ENCODE results near the gene COL11A2. TPM values are rescaled to one million over a fixed set of nuclear protein-coding genes. Genes with fewer than 3 reads are reported as not detected.

Gene COL11A2
- 1 to 10 TPM in 1 of 4 donors, under 1 TPM in 3; 0.27 to 1.3 (median 0.51) TPM for total RNA-seq
- under 1 TPM; 0.35 to 0.69 (median 0.61) TPM for polyA plus RNA-seq
- long read RNA-seq, donor 1, result 0 reads
- long read RNA-seq, donor 2, result 0 reads

GRCh38 chr6:33192105-33192646 is at the start of gene COL11A2:
TSS of gene COL11A2 (minus strand) at chr6:33192467. CDS start at chr6:33192240, 227 bp downstream.
- peak; percentile 21 to 32 (median 24) for ATAC-seq
- intact Hi-C loops (cut with DNase I), result loop anchor here in 1 of 2 donors (10.0 kb wide), 1 partner anchor 997 kb away; the partner anchor contains the start of genes GPSM3 and PBX2
- peak in 1 of 2 donors; percentile 58 for DNase-seq
- Histone ChIP-seq H3K4me1 (peaks cover 19% of the 10 kb centered on the region), H3K9me3 (no peaks in the 10 kb centered on the region), H3K27me3 (ENCODE audit: insufficient read depth in 3 of 3, low read length in 2 of 3) (no peaks in the 10 kb centered on the region), H3K4me3 (peak within 1 kb of the TSS; percentile 64), H3K36me3 (ENCODE audit: insufficient read depth in 1 of 2, low read depth in 1 of 2) (peaks cover 8 to 34% of the 10 kb centered on the region in 2 donors), H3K27ac (no peak within 1 kb of the TSS)
- TF ChIP-seq CTCF (IDR thresholded peaks at IDR 0.05), result no peak
- WGBS, 3 donors, result 21 to 24% (median 24%) methylated on average over 31 to 35 of the region's 35 CpGs

- intact Hi-C loops (cut with DNase I), result no loop called here
Observed at GRCh38 chr6:33241968-33242367, 49.7 kb upstream of the COL11A2 start.

GRCh38 chr6:33237741-33238140 is 45.5 kb upstream of the COL11A2 start:
- H3K27me3 ChIP-seq (ENCODE audit: insufficient read depth in 3 of 3, low read length in 2 of 3), result peaks cover 0 to 16% (median 4%) of the 10 kb centered on the region in 3 donors
- intact Hi-C loops (cut with DNase I), result loop anchor here in 1 of 2 donors (5.0 kb wide), 1 partner anchor 70 kb away; no protein-coding TSS in a partner anchor

More at GRCh38 chr6:33241968-33242367, 49.7 kb upstream of the COL11A2 start:
- H3K9me3 ChIP-seq, result no peaks in the 10 kb centered on the region
- TF ChIP-seq CTCF (IDR thresholded peaks at IDR 0.05), result no peak
- H3K27ac ChIP-seq, result no peak overlapping the region
- H3K4me3 ChIP-seq, result no peak overlapping the region
- no peaks in the 10 kb centered on the region for H3K4me1 ChIP-seq
- H3K36me3 ChIP-seq (ENCODE audit: insufficient read depth in 1 of 2, low read depth in 1 of 2), result no peaks in the 10 kb centered on the region
- DNase-seq (no peak), ATAC-seq (no peak)
- WGBS, 3 donors, result 54 to 60% (median 60%) methylated on average over 3 of the region's 3 CpGs
- H3K27me3 ChIP-seq (ENCODE audit: insufficient read depth in 3 of 3, low read length in 2 of 3), result no peaks in the 10 kb centered on the region

GRCh38 chr6:33236852-33237251 is 44.6 kb upstream of the COL11A2 start:
- Histone ChIP-seq H3K9me3 (no peaks in the 10 kb centered on the region), H3K27me3 (ENCODE audit: insufficient read depth in 3 of 3, low read length in 2 of 3) (peaks cover 0 to 16% (median 4%) of the 10 kb centered on the region in 3 donors), H3K4me1 (no peaks in the 10 kb centered on the region), H3K36me3 (ENCODE audit: insufficient read depth in 1 of 2, low read depth in 1 of 2) (no peaks in the 10 kb centered on the region), H3K27ac (no peak overlapping the region), H3K4me3 (no peak overlapping the region)
- WGBS, 3 donors, result 82 to 86% (median 83%) methylated on average over 6 of the region's 6 CpGs
- ATAC-seq, result no peak
- intact Hi-C loops (cut with DNase I), result loop anchor here in 1 of 2 donors (5.0 kb wide), 1 partner anchor 70 kb away; no protein-coding TSS in a partner anchor
- TF ChIP-seq CTCF (IDR thresholded peaks at IDR 0.05), result no peak
- no peak for DNase-seq

More at GRCh38 chr6:33237741-33238140, 45.5 kb upstream of the COL11A2 start:
- WGBS, 3 donors, result 63 to 65% (median 63%) methylated on average over 2 of the region's 2 CpGs
- no peaks in the 10 kb centered on the region for H3K4me1 ChIP-seq
- H3K36me3 ChIP-seq (ENCODE audit: insufficient read depth in 1 of 2, low read depth in 1 of 2), result no peaks in the 10 kb centered on the region
- no peaks in the 10 kb centered on the region for H3K9me3 ChIP-seq
- DNase-seq (no peak), ATAC-seq (no peak)
- no peak overlapping the region for H3K27ac ChIP-seq
- TF ChIP-seq CTCF (IDR thresholded peaks at IDR 0.05), result no peak
- no peak overlapping the region for H3K4me3 ChIP-seq

Data from psoas muscle (tissue), 8 donors.